Endothelial cell of umbilical vein (primary cell): ENCODE results near the gene BTN2A1. TPM values are rescaled to one million over a fixed set of nuclear protein-coding genes. Genes with fewer than 3 reads are reported as not detected.

Source experiments
- BruUV-seq: library from RNA; stranded (reverse); fragments of 400-500 nt; replicated peaks from 2 replicates; lab custom pipeline; 2021; lab: Mats Ljungman, UMichigan
- CTCF ChIA-PET: fragments of 300-600, 350-600 bp; sonication (Branson Sonifier 250); formaldehyde crosslinking; loops from one replicate; lab custom pipeline; 2021; ENCODE audit warnings: antibody characterized with exemption, inconsistent platforms; lab: Charles Lee
- POLR2A ChIA-PET: fragments of 300-600, 350-600 bp; sonication (Branson Sonifier 250); formaldehyde crosslinking; loops from one replicate; lab custom pipeline; 2021; ENCODE audit warnings: antibody characterized with exemption, inconsistent platforms; lab: Charles Lee
- DNase-seq: peaks from one replicate; pipeline ENCODE4 v3.0.0-alpha.2; 2011; ENCODE audit warnings: low read depth, low spot score
- FAIRE-seq: peaks from 2 replicates; lab custom pipeline; 2011; peaks lifted over from hg19 to GRCh38; lab: Jason Lieb, UNC
- H2AFZ ChIP-seq: 2 replicates; pipeline ENCODE4 v1.6.0; 2012; ENCODE audit warnings: low read depth, low read length, control low read depth, inconsistent platforms
- H3K27ac ChIP-seq: 2 replicates; pipeline ENCODE4 v1.5.1; 2011; ENCODE audit warnings: low read depth, mild to moderate bottlenecking, control low read depth, low read length, moderate library complexity; ENCODE audit not compliant: insufficient read depth
- H3K27me3 ChIP-seq, 2 experiments: 2 replicates each; pipeline versions ENCODE4 v1.6.0 to v1.6.1; 2011; ENCODE audit warnings: low read length in 2 of 2, mixed read lengths in 1 of 2; ENCODE audit not compliant: control insufficient read depth in 2 of 2, insufficient read depth in 2 of 2
- H3K36me3 ChIP-seq, 2 experiments: 2 replicates in 1 of 2; 3 replicates in 1 of 2; pipeline ENCODE4 v1.5.1; 2011; ENCODE audit warnings: low read length in 2 of 2, mild to moderate bottlenecking in 1 of 2, moderate library complexity in 1 of 2; ENCODE audit not compliant: control insufficient read depth in 2 of 2, insufficient read depth in 2 of 2; ENCODE audit errors: extremely low read depth in 1 of 2
- H3K4me1 ChIP-seq: 3 replicates; pipeline ENCODE4 v1.5.1; 2011; ENCODE audit warnings: mild to moderate bottlenecking, low read length; ENCODE audit not compliant: control insufficient read depth, insufficient read depth; ENCODE audit errors: extremely low read depth
- H3K4me2 ChIP-seq: 2 replicates; pipeline ENCODE4 v1.6.1; 2011; ENCODE audit warnings: low read length, control low read depth, mixed read lengths; ENCODE audit not compliant: insufficient read depth
- H3K4me3 ChIP-seq, 3 experiments: fragments of 200-600 bp in 1 of 3; sonication (generic), shearing (Covaris generic) in 1 of 3; replicated peaks in 1 of 3; 2 replicates each; pipeline ENCODE4 v1.5.1; 2011 to 2016; ENCODE audit warnings: control low read depth in 3 of 3, low read length in 3 of 3, mild to moderate bottlenecking in 2 of 3, inconsistent platforms in 1 of 3, low read depth in 1 of 3, moderate library complexity in 1 of 3; ENCODE audit not compliant: insufficient read depth in 1 of 3
- H3K79me2 ChIP-seq: 2 replicates; pipeline ENCODE4 v1.6.0; 2012; ENCODE audit warnings: low read length, inconsistent platforms; ENCODE audit not compliant: control insufficient read depth, insufficient read depth
- H3K9ac ChIP-seq: replicated peaks from 2 replicates; pipeline ENCODE3; 2011; ENCODE audit warnings: low read length, control low read depth; ENCODE audit not compliant: insufficient read depth; ENCODE audit errors: extremely low read depth
- H3K9me1 ChIP-seq: replicated peaks from 3 replicates; pipeline ENCODE4 v1.6.0; 2011; ENCODE audit warnings: mild to moderate bottlenecking, low read length; ENCODE audit not compliant: control insufficient read depth, insufficient read depth; ENCODE audit errors: extremely low read depth
- H3K9me3 ChIP-seq: replicated peaks from 2 replicates; pipeline ENCODE4 v1.5.1; 2012; ENCODE audit warnings: low read length, inconsistent platforms; ENCODE audit not compliant: control insufficient read depth, insufficient read depth
- H4K20me1 ChIP-seq: replicated peaks from 2 replicates; pipeline ENCODE3; 2011; ENCODE audit warnings: mild to moderate bottlenecking, low read length; ENCODE audit not compliant: control insufficient read depth, insufficient read depth; ENCODE audit errors: extremely low read depth
- CTCF ChIP-seq, 2 donors: IDR thresholded peaks; 1 replicate in 1 of 2; 2 replicates in 1 of 2; pipeline ENCODE4 v1.5.1; 2011; ENCODE audit warnings: low read length in 2 of 2, mild to moderate bottlenecking in 2 of 2, moderate library complexity in 2 of 2, control low read depth in 1 of 2, inconsistent platforms in 1 of 2, low read depth in 1 of 2; ENCODE audit not compliant: insufficient read depth in 1 of 2; ENCODE audit errors: extremely low read depth in 1 of 2
- EZH2 ChIP-seq: IDR thresholded peaks from 2 replicates; pipeline ENCODE4 v1.6.1; 2012; ENCODE audit warnings: borderline replicate concordance, low read depth, mild to moderate bottlenecking, moderate library complexity, low read length, inconsistent platforms; ENCODE audit not compliant: severe bottlenecking
- FOS ChIP-seq: IDR thresholded peaks from 2 replicates; pipeline ENCODE4 v1.6.1; 2011; ENCODE audit warnings: mild to moderate bottlenecking, low read length, moderate library complexity, borderline replicate concordance; ENCODE audit not compliant: insufficient read depth
- GATA2 ChIP-seq: IDR thresholded peaks from 2 replicates; pipeline ENCODE4 v1.7.0; 2011; ENCODE audit warnings: low read depth, mild to moderate bottlenecking, moderate library complexity, mixed read lengths, low read length; ENCODE audit not compliant: insufficient read length, insufficient read depth
- JUN ChIP-seq: IDR thresholded peaks from 2 replicates; pipeline ENCODE4 v1.6.1; 2011; ENCODE audit warnings: borderline replicate concordance, low read depth; ENCODE audit not compliant: insufficient read length, insufficient read depth
- MAX ChIP-seq: IDR thresholded peaks from 2 replicates; pipeline ENCODE4 v1.6.1; 2011; ENCODE audit not compliant: insufficient read depth, insufficient read length
- MYC ChIP-seq: IDR thresholded peaks from one replicate; pipeline ENCODE4 v1.6.1; 2011; ENCODE audit warnings: mild to moderate bottlenecking, low read depth, low read length
- POLR2A ChIP-seq: IDR thresholded peaks from 2 replicates; pipeline ENCODE4 v1.6.1; 2012; ENCODE audit warnings: low read depth, mild to moderate bottlenecking, control low read depth, low read length
- POLR2AphosphoS5 ChIP-seq: IDR thresholded peaks from 2 replicates; pipeline ENCODE4 v1.6.1; 2012; ENCODE audit warnings: low read depth, mild to moderate bottlenecking, control low read depth, low read length, moderate library complexity; ENCODE audit not compliant: insufficient read depth
- dilution Hi-C: fragments of 300-500 bp; cut with MboI; formaldehyde crosslinking; loops from one replicate; pipeline ENCODE4 v1.15.0; 2019; ENCODE audit warnings: low sequenced_read_pairs; ENCODE audit not compliant: extremely low pct_ligation_motif_present
- intact Hi-C: fragments of 100-400 bp; cut with micrococcal nuclease; formaldehyde crosslinking; loops from one replicate; pipeline ENCODE4 v1.10.0; 2022
- polyA plus RNA-seq, 4 experiments: library from polyadenylated mRNA; depleted of rRNA in 3 of 4; stranded (reverse) in 3 of 4; unstranded in 1 of 4; fragments of >200 nt; gene quantifications; 2 replicates each; pipeline versions ENCODE4 v1.2.1 to v1.2.3, GENCODE V29; 2011 to 2012; ENCODE audit warnings: missing spikeins in 1 of 4
- total RNA-seq: library from RNA; stranded (reverse); gene quantifications from 2 replicates; pipeline ENCODE4 v1.2.3, GENCODE V29; 2021

Gene BTN2A1
- total and polyA plus RNA-seq, 2 donors (not counting 3 experiments of a cell fraction or from before 2014, with no cell fraction given), result 25.1 to 31.9 TPM

GRCh38 chr6:26502626-26503025, 44.9 kb downstream of the BTN2A1 start:
- Histone ChIP-seq H4K20me1 (no peaks in the 10 kb centered on the region), H3K79me2 (no peaks in the 10 kb centered on the region), H3K36me3 (no peaks in the 10 kb centered on the region), H3K4me1 (peaks cover 5% of the 10 kb centered on the region), H3K4me3 (no peak overlapping the region), H3K27ac (no peak overlapping the region), H2AFZ (no peak overlapping the region), H3K9me3 (no peaks in the 10 kb centered on the region), H3K9me1 (no peaks in the 10 kb centered on the region), H3K4me2 (no peak overlapping the region), H3K27me3 (peaks cover 46 to 49% of the 10 kb centered on the region in 2 experiments), H3K9ac (no peak overlapping the region)
- dilution Hi-C loops, result no loop called here
- ChIA-PET CTCF (interaction anchor here (1.1 to 2.2 kb wide), 3 partner anchors 10 to 161 kb away, joined by 5 to 7 read pairs (median 5); no protein-coding TSS in a partner anchor), POLR2A (no interaction called here)
- DNase-seq (no peak), FAIRE-seq (no peak)
- no TSS peak for BruUV-seq
- no peak for TF ChIP-seq POLR2AphosphoS5
- no peak for TF ChIP-seq JUN
- no peak for TF ChIP-seq EZH2
- no peak for TF ChIP-seq GATA2
- no peak for TF ChIP-seq MYC
- TF ChIP-seq POLR2A, result no peak
- no peak for TF ChIP-seq CTCF (IDR thresholded peaks at IDR 0.05; ENCODE audit: extremely low read depth in 1 of 2, insufficient read depth in 1 of 2, low read depth in 1 of 2, low read length in 2 of 2)
- no peak for TF ChIP-seq FOS
- no peak for TF ChIP-seq MAX
- intact Hi-C loops, result no loop called here
